OCI-LY3 (cell line): ENCODE data around the gene WWOX.
A peak's percentile ranks its signal among the peaks of the same experiment; 100 is the strongest.

Source experiments
- H2AFZ ChIP-seq: fragments of 200-600, 300-600 bp; shearing (Covaris generic); 2 replicates; pipeline ENCODE4 v1.6.0; 2014; ENCODE audit warnings: antibody characterized with exemption, low read depth, low read length
- H3K27ac ChIP-seq: fragments of 200-600, 300-600 bp; sonication (generic); 2 replicates; pipeline ENCODE4 v1.5.1; 2014; ENCODE audit warnings: mild to moderate bottlenecking, low read length, moderate library complexity, mixed read lengths
- H3K27me3 ChIP-seq: fragments of 200-600, 300-600 bp; sonication (generic); 2 replicates; pipeline ENCODE4 v1.6.1; 2014; ENCODE audit warnings: low read depth, low read length, mixed read lengths
- H3K36me3 ChIP-seq: fragments of 200-600, 300-600 bp; sonication (generic); replicated peaks from 2 replicates; pipeline ENCODE3; 2014; ENCODE audit warnings: low read depth, low read length, mixed read lengths
- H3K4me1 ChIP-seq: fragments of 300-600, 200-600 bp; sonication (generic); 2 replicates; pipeline ENCODE4 v1.6.1; 2014; ENCODE audit warnings: low read length, mixed read lengths
- H3K4me2 ChIP-seq: fragments of 200-600, 300-600 bp; sonication (generic); 2 replicates; pipeline ENCODE4 v1.6.1; 2014; ENCODE audit warnings: low read length, mixed read lengths
- H3K4me3 ChIP-seq: fragments of 300-600, 200-600 bp; sonication (generic); 2 replicates; pipeline ENCODE4 v1.5.1; 2014; ENCODE audit warnings: antibody characterized with exemption, mild to moderate bottlenecking, low read length, moderate library complexity
- H3K79me2 ChIP-seq: fragments of 300-600, 200-600 bp; shearing (Covaris generic); 2 replicates; pipeline ENCODE4 v1.6.1; 2014; ENCODE audit warnings: mild to moderate bottlenecking, low read length, mixed read lengths
- H3K9ac ChIP-seq: fragments of 300-600, 200-600 bp; shearing (Covaris generic); 2 replicates; pipeline ENCODE4 v1.6.0; 2014; ENCODE audit warnings: mild to moderate bottlenecking, low read length, moderate library complexity
- H3K9me3 ChIP-seq: fragments of 200-600, 300-600 bp; shearing (Covaris generic); 2 replicates; pipeline ENCODE4 v1.6.1; 2014; ENCODE audit warnings: low read length, mixed read lengths; ENCODE audit not compliant: insufficient read depth
- H4K20me1 ChIP-seq: fragments of 200-600, 300-600 bp; sonication (generic); 2 replicates; pipeline ENCODE4 v1.6.1; 2016; ENCODE audit warnings: low read length, mixed read lengths; ENCODE audit not compliant: insufficient read depth
- CTCF ChIP-seq: fragments of 200-600, 300-600 bp; sonication (generic); IDR thresholded peaks from 2 replicates; pipeline ENCODE4 v1.5.1; 2014; ENCODE audit warnings: antibody characterized with exemption, low read length, low read depth
- EZH2phosphoT487 ChIP-seq: fragments of 200-600 bp; shearing (Covaris generic); IDR thresholded peaks from 2 replicates; pipeline ENCODE4 v1.6.1; 2018; ENCODE audit warnings: antibody characterized with exemption, mixed run types, low read depth

WWOX gene

GRCh38 chr16:78773291-78773702, 673.8 kb downstream of the WWOX start:
- no peaks in the 10 kb centered on the region for H3K36me3 ChIP-seq
- H3K4me1 ChIP-seq: peaks cover 19% of the 10 kb centered on the region
- no peak overlapping the region for H3K4me3 ChIP-seq
- TF ChIP-seq CTCF (no peak), EZH2phosphoT487 (no peak)
- H4K20me1 ChIP-seq: no peaks in the 10 kb centered on the region
- no peak overlapping the region for H3K27ac ChIP-seq
- H3K4me2 ChIP-seq: no peak overlapping the region
- H3K9ac ChIP-seq: no peak overlapping the region
- no peak overlapping the region for H2AFZ ChIP-seq
- H3K27me3 ChIP-seq: peaks cover 17% of the 10 kb centered on the region; the same call in 1 of the 2 replicates
- H3K9me3 ChIP-seq: no peaks in the 10 kb centered on the region
- H3K79me2 ChIP-seq: no peaks in the 10 kb centered on the region

- Histone ChIP-seq H3K79me2 (no peaks in the 10 kb centered on the region), H3K4me1 (peaks cover 22% of the 10 kb centered on the region), H3K9ac (no peak overlapping the region), H3K27me3 (peaks cover 19% of the 10 kb centered on the region; the same call in 1 of the 2 replicates), H3K9me3 (no peaks in the 10 kb centered on the region), H2AFZ (no peak overlapping the region), H4K20me1 (no peaks in the 10 kb centered on the region), H3K36me3 (no peaks in the 10 kb centered on the region), H3K4me2 (no peak overlapping the region), H3K27ac (no peak overlapping the region), H3K4me3 (no peak overlapping the region)
- TF ChIP-seq CTCF (no peak), EZH2phosphoT487 (no peak)
Measured at GRCh38 chr16:78773706-78774105, 674.3 kb downstream of the WWOX start.

- Histone ChIP-seq H3K4me2 (peak overlapping the region; percentile 9; the same call in 1 of the 2 replicates), H3K36me3 (no peaks in the 10 kb centered on the region), H3K4me1 (peaks cover 22% of the 10 kb centered on the region), H3K9ac (no peak overlapping the region), H4K20me1 (no peaks in the 10 kb centered on the region), H3K79me2 (no peaks in the 10 kb centered on the region), H2AFZ (no peak overlapping the region), H3K9me3 (no peaks in the 10 kb centered on the region), H3K4me3 (no peak overlapping the region), H3K27me3 (peaks cover 31% of the 10 kb centered on the region; the same call in 1 of the 2 replicates), H3K27ac (no peak overlapping the region)
- TF ChIP-seq CTCF (no peak), EZH2phosphoT487 (no peak)
Measured at GRCh38 chr16:78775161-78775561, 675.7 kb downstream of the WWOX start.

GRCh38 chr16:78778101-78779004, 678.9 kb downstream of the WWOX start:
- Histone ChIP-seq H3K27ac (no peak overlapping the region), H3K79me2 (no peaks in the 10 kb centered on the region), H3K9me3 (no peaks in the 10 kb centered on the region), H2AFZ (no peak overlapping the region), H3K4me1 (peaks cover 19% of the 10 kb centered on the region), H3K27me3 (peaks cover 21% of the 10 kb centered on the region; the same call in 1 of the 2 replicates), H3K36me3 (no peaks in the 10 kb centered on the region), H4K20me1 (no peaks in the 10 kb centered on the region), H3K9ac (no peak overlapping the region), H3K4me2 (peak overlapping the region; percentile 10), H3K4me3 (peak overlapping the region; percentile 18; the same call in 1 of the 2 replicates)
- TF ChIP-seq CTCF: no peak
- no peak for TF ChIP-seq EZH2phosphoT487
